K562 (cell line): ENCODE results near the gene TMEM86B. TPM values are rescaled to one million over a fixed set of nuclear protein-coding genes. Genes with fewer than 3 reads are reported as not detected.

Experiments
- HNRNPLL ChIP-seq: fragments of 200-400 bp; formaldehyde crosslinking; IDR thresholded peaks from 2 replicates; pipeline ENCODE4 v1.6.1; 2017; ENCODE audit warnings: low read length, low read depth, mild to moderate bottlenecking; ENCODE audit not compliant: poor library complexity, severe bottlenecking
- KDM5B ChIP-seq: fragments of 200-600 bp; sonication (generic); IDR thresholded peaks from 2 replicates; pipeline ENCODE4 v1.6.1; 2012; ENCODE audit warnings: low read depth, mild to moderate bottlenecking, moderate library complexity, low read length, control low read depth, inconsistent platforms; ENCODE audit not compliant: insufficient replicate concordance
- NFE2L1 ChIP-seq: fragments of 450-650 bp; IDR thresholded peaks from 2 replicates; pipeline ENCODE4 v1.6.1; 2016; ENCODE audit warnings: missing genetic modification characterization, low read depth, mild to moderate bottlenecking, missing compliant biosample characterization, moderate library complexity, borderline replicate concordance
- PHTF2 ChIP-seq: fragments of 250-450 bp; sonication (Bioruptor Pico); IDR thresholded peaks from 2 replicates; pipeline ENCODE4 v1.5.0; 2021; ENCODE audit warnings: mild to moderate bottlenecking
- POLR2A ChIP-seq: fragments of 450-650 bp; conservative IDR thresholded peaks from 2 replicates; pipeline ENCODE4 v1.6.1; 2016
- PPARD ChIP-seq: fragments of 250-450 bp; sonication (Bioruptor Pico); IDR thresholded peaks from 2 replicates; pipeline ENCODE4 v1.8.0; 2022; ENCODE audit warnings: inconsistent platforms, mild to moderate bottlenecking, moderate library complexity
- SAP30 ChIP-seq: fragments of 200-600 bp; sonication (generic); IDR thresholded peaks from 2 replicates; pipeline ENCODE4 v1.6.1; 2012; ENCODE audit warnings: borderline replicate concordance, low read depth, mild to moderate bottlenecking, moderate library complexity, low read length, control low read depth, inconsistent platforms; ENCODE audit not compliant: insufficient read depth, poor library complexity, severe bottlenecking
- SMARCE1 ChIP-seq: fragments of 450-650 bp; IDR thresholded peaks from 2 replicates; pipeline ENCODE4 v1.7.1; 2016; ENCODE audit warnings: mild to moderate bottlenecking
- ZFP1 ChIP-seq: fragments of 450-650 bp; formaldehyde crosslinking; IDR thresholded peaks from 2 replicates; pipeline ENCODE4 v1.4.0; 2020; ENCODE audit warnings: mild to moderate bottlenecking, mixed read lengths
- polyA plus RNA-seq, 8 experiments: library from polyadenylated mRNA; depleted of rRNA in 4 of 8; stranded (reverse) in 5 of 8; unstranded in 3 of 8; fragments of >200 nt; fragmentation: Nextera tagmentation in 2 of 8; fragmentation: Illumina TruSeq in 1 of 8; extraction: Ambion mirVana in 2 of 8; extraction: Trizol in 1 of 8; gene quantifications; 2 replicates each; pipeline versions ENCODE4 v1.2.1 to v1.2.3, GENCODE V29; 2011 to 2014; ENCODE audit warnings: inconsistent platforms in 1 of 8, missing spikeins in 1 of 8
- total RNA-seq, 7 experiments: library from RNA; depleted of rRNA in 6 of 7; stranded (reverse); fragments of >200 nt in 6 of 7; fragmentation: Illumina TruSeq in 2 of 7; extraction: Trizol in 2 of 7; gene quantifications; 2 replicates each; pipeline versions ENCODE4 v1.2.1 to v1.2.3, GENCODE V29; 2011 to 2021; ENCODE audit warnings: low replicate concordance in 1 of 7
- TF ChIP-seq, protein P1 (sequence below): fragments of 450-650 bp; IDR thresholded peaks from 2 replicates; pipeline ENCODE4 v1.6.1; 2017; ENCODE audit warnings: antibody characterized with exemption
- TF ChIP-seq, protein P2 (sequence below): fragments of 250-450 bp; sonication (Bioruptor Pico); IDR thresholded peaks from 2 replicates; pipeline ENCODE4 v1.8.0; 2021; ENCODE audit warnings: moderate library complexity, mild to moderate bottlenecking, inconsistent platforms
- TF ChIP-seq, protein P3 (sequence below): fragments of 250-450 bp; sonication (Bioruptor Pico); IDR thresholded peaks from 2 replicates; pipeline ENCODE4 v1.4.0; 2020; ENCODE audit warnings: mild to moderate bottlenecking, moderate library complexity, borderline replicate concordance
- TF ChIP-seq, protein P4 (sequence below): fragments of 250-450 bp; sonication (Bioruptor Pico); IDR thresholded peaks from 2 replicates; pipeline ENCODE4 v1.8.0; 2021; ENCODE audit warnings: moderate library complexity, mild to moderate bottlenecking, inconsistent platforms
- TF ChIP-seq, protein P5 (sequence below): conservative IDR thresholded peaks from 2 replicates; pipeline ENCODE4 v1.6.1; 2011; ENCODE audit warnings: low read depth, mild to moderate bottlenecking, low read length; ENCODE audit not compliant: control insufficient read depth
- TF ChIP-seq, protein P6 (sequence below): fragments of 250-450 bp; sonication (Bioruptor Pico); IDR thresholded peaks from 2 replicates; pipeline ENCODE4 v1.8.0; 2022; ENCODE audit warnings: inconsistent platforms

Gene TMEM86B
- total and polyA plus RNA-seq, 9 of the 15 experiments (the other 6 are each of a cell fraction or from before 2014, with no cell fraction given), result 0.28 to 7.9 (median 2.1) TPM

DNA sequence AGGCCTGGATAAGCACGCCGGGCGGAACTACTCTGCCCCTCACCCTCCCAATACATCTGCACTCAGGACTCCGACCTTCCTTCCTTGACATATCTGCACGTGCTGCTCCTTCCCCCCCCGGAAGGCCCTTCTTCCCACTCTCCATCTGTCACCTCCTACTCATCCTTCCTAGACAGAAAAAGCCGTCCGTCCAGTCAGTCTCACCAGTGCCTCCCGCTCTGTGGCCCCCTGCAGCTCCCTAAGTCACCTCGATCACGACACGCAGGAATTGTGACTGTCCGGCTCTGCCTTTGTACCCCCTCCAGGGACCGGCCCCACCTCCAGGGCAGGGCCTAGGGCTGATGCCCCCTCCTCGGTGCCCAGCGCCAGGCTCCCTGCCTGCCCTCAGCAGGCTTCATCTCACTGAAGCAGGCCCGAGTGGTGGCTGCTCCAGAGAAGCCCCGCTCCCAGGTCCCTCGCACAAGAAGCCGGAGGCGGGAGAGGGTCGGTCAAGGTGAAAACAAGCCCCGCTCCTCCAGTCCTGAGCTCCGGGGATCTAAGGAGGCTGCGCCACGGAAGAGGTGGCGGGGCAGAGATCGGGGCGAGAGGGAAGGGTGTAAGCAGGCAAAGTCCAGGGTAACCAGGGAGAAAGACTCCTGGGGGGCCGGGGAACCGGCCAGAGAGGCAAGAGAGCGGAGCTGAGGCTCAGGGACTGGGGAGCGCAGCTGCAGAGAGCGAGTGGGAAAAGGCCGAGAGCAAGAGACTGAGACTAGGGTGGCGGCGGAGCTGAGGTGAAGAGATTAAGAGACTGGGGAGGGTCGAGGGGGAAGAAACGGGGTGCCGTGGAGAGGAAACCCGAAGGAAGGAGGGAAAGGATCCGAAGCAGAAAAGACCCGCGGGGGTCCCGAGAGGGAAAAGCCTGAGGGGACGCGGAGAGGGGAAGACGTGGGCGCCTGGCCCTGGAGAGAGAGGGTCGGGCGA, 29.2 kb upstream of the TMEM86B start (continued):
- TF ChIP-seq, protein P1, sequence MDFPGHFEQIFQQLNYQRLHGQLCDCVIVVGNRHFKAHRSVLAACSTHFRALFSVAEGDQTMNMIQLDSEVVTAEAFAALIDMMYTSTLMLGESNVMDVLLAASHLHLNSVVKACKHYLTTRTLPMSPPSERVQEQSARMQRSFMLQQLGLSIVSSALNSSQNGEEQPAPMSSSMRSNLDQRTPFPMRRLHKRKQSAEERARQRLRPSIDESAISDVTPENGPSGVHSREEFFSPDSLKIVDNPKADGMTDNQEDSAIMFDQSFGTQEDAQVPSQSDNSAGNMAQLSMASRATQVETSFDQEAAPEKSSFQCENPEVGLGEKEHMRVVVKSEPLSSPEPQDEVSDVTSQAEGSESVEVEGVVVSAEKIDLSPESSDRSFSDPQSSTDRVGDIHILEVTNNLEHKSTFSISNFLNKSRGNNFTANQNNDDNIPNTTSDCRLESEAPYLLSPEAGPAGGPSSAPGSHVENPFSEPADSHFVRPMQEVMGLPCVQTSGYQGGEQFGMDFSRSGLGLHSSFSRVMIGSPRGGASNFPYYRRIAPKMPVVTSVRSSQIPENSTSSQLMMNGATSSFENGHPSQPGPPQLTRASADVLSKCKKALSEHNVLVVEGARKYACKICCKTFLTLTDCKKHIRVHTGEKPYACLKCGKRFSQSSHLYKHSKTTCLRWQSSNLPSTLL, result no peak
- peak; percentile 23 for TF ChIP-seq KDM5B
- TF ChIP-seq ZFP1 (CRISPR knock-in tag), result no peak
- TF ChIP-seq, protein P2, sequence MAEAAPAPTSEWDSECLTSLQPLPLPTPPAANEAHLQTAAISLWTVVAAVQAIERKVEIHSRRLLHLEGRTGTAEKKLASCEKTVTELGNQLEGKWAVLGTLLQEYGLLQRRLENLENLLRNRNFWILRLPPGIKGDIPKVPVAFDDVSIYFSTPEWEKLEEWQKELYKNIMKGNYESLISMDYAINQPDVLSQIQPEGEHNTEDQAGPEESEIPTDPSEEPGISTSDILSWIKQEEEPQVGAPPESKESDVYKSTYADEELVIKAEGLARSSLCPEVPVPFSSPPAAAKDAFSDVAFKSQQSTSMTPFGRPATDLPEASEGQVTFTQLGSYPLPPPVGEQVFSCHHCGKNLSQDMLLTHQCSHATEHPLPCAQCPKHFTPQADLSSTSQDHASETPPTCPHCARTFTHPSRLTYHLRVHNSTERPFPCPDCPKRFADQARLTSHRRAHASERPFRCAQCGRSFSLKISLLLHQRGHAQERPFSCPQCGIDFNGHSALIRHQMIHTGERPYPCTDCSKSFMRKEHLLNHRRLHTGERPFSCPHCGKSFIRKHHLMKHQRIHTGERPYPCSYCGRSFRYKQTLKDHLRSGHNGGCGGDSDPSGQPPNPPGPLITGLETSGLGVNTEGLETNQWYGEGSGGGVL, result no peak
- TF ChIP-seq POLR2A, result no peak
- peak; percentile 17 for TF ChIP-seq HNRNPLL
- no peak for TF ChIP-seq PPARD
- TF ChIP-seq, protein P3, sequence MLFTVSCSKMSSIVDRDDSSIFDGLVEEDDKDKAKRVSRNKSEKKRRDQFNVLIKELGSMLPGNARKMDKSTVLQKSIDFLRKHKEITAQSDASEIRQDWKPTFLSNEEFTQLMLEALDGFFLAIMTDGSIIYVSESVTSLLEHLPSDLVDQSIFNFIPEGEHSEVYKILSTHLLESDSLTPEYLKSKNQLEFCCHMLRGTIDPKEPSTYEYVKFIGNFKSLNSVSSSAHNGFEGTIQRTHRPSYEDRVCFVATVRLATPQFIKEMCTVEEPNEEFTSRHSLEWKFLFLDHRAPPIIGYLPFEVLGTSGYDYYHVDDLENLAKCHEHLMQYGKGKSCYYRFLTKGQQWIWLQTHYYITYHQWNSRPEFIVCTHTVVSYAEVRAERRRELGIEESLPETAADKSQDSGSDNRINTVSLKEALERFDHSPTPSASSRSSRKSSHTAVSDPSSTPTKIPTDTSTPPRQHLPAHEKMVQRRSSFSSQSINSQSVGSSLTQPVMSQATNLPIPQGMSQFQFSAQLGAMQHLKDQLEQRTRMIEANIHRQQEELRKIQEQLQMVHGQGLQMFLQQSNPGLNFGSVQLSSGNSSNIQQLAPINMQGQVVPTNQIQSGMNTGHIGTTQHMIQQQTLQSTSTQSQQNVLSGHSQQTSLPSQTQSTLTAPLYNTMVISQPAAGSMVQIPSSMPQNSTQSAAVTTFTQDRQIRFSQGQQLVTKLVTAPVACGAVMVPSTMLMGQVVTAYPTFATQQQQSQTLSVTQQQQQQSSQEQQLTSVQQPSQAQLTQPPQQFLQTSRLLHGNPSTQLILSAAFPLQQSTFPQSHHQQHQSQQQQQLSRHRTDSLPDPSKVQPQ, result no peak
- peak; percentile 88 for TF ChIP-seq SAP30
- TF ChIP-seq, protein P4, sequence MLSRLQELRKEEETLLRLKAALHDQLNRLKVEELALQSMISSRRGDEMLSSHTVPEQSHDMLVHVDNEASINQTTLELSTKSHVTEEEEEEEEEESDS (CRISPR knock-in tag), result no peak
- peak; percentile 36; the same call in 1 of the 2 replicates for TF ChIP-seq SMARCE1
- no peak for TF ChIP-seq PHTF2 (CRISPR knock-in tag)
- no peak for TF ChIP-seq NFE2L1
- TF ChIP-seq, protein P5, sequence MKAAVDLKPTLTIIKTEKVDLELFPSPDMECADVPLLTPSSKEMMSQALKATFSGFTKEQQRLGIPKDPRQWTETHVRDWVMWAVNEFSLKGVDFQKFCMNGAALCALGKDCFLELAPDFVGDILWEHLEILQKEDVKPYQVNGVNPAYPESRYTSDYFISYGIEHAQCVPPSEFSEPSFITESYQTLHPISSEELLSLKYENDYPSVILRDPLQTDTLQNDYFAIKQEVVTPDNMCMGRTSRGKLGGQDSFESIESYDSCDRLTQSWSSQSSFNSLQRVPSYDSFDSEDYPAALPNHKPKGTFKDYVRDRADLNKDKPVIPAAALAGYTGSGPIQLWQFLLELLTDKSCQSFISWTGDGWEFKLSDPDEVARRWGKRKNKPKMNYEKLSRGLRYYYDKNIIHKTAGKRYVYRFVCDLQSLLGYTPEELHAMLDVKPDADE, result peak; percentile 33; the same call in 1 of the 2 replicates
- TF ChIP-seq, protein P6, sequence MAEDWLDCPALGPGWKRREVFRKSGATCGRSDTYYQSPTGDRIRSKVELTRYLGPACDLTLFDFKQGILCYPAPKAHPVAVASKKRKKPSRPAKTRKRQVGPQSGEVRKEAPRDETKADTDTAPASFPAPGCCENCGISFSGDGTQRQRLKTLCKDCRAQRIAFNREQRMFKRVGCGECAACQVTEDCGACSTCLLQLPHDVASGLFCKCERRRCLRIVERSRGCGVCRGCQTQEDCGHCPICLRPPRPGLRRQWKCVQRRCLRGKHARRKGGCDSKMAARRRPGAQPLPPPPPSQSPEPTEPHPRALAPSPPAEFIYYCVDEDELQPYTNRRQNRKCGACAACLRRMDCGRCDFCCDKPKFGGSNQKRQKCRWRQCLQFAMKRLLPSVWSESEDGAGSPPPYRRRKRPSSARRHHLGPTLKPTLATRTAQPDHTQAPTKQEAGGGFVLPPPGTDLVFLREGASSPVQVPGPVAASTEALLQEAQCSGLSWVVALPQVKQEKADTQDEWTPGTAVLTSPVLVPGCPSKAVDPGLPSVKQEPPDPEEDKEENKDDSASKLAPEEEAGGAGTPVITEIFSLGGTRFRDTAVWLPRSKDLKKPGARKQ (CRISPR knock-in tag), result no peak
